Stimulated activated naive CD4-positive, alpha-beta T cell treated with Interleukin-2 at 50 U/mL for 16 hours (primary cell): Measurements from ENCODE around the gene PDE8B.
"Not testable (repeated sequence)": the region's sequence is repeated elsewhere in the genome, so short reads cannot be mapped to it uniquely, and the experiment has no call there.

Experiments
- DNase-seq: peaks from one replicate; lab custom pipeline; 2025; lab: John Stamatoyannopoulos, UW

The PDE8B gene

DNA sequence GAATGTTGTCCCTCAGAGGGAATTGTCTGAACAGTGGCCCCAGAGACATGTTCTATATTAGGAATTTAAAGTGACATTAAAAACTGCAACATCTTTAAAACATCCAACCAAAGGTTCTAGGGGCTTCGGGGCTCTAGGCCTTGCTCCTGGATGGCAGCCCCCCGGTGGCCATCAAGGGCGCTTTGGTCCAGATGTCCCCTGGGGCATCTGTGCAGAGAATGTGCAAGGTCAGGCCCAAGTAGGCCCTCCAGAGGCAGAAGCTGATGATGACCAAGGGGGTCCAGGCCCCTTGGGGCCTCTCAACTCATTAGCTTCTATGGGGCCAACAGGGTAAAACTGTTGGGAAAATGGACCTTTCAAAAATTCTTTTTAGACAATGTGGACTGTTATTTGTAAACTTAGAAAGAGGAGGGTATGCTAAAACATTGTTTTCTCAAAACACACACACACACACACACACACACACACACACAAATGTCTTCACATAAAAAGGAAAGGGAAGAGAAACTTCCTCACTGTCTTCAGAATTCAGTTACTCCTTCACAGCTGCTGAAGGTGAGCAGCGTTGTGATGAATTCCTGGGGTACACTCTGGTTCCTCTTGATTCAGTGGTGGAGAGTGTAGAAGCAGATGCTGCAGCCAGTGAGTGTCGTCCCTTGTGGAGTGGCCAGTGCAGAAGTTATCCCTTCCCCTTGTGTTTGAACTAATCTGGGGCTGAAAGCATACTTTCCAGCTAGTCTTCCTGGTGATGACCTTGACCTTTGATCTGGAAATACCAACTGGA lies 156.4 kb downstream of the PDE8B start:
- DNase-seq, result no peak

- no peak for DNase-seq
Observed at GRCh38 chr5:77367741-77368140, 157.3 kb downstream of the PDE8B start.

DNA sequence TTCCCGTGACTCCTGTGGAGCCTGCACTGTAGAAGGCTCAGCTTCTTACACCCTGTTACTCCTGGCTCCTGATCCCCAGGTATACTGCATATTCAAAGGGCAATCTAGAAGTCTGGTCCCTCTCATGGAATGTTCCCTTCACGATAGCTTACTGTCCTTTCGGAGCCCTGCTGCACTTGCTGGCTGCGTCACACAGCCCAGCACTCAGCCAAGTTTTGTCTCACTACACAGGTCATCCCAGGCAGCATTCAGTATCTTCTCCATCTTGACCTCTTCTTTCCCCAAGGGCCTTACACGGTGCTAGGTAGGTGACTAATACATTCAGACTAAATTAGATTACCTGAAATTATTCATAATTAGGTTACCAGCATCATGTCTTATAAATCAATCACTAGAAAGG lies 157.9 kb downstream of the PDE8B start:
- no peak for DNase-seq

- DNase-seq, result no peak
Observed at GRCh38 chr5:77369566-77369965, 159.1 kb downstream of the PDE8B start.

- DNase-seq, result no peak
Observed at GRCh38 chr5:77374686-77375085, 164.2 kb downstream of the PDE8B start.

DNA sequence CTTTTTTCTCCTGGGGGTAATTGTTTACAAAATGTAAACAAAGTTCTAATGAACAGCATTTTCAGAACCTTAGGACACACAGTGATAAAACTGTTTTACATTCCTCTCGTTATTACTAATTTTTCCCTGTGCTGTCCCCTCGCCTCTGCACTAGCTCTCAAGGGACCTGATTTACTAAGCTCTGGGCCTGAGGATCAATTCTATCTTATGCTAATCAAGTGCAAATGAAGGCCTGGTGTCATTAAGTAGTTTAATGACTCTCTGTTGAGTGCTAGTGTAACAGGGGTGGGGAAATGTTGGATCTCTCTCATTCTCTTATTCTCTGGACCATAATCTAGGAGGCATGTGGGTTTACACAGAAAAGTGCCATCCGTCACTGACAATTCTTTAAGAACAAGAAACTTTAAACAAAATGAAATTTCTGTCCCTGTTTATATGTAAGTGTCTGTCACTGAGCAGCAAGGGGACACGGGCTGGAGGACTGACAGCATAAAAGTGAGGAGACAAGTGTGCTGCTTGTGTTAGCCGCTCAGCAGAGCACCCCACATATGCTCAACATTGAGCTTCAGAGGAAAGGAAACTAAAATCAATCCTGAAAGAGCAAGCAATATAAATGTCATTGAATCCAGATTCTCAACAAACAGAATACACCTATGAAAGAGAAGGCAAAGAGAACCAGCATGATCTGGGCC lies 166.3 kb downstream of the PDE8B start:
- no peak for DNase-seq

- DNase-seq, result peak; percentile 44
Observed at GRCh38 chr5:77379558-77380061, 169.1 kb downstream of the PDE8B start.

DNA sequence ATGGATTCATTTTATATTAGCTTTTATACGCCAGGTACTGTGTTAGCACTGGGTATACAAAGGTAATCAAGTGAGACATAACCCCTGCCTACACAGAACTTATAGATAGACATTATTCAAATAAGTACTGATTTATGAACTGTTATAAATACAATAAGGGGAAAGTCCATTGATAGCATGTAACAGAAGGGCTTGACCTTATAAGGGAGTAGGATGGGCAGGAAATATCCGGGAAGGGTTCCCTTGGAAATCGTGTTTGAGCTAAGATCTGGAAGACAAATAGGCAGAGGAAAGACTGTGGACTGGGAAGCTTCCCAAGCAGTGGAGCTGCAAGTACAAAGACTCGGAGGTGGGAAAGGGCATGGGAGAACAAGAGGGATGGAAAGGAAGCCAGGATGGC lies 170.2 kb downstream of the PDE8B start:
- DNase-seq, result no peak

DNA sequence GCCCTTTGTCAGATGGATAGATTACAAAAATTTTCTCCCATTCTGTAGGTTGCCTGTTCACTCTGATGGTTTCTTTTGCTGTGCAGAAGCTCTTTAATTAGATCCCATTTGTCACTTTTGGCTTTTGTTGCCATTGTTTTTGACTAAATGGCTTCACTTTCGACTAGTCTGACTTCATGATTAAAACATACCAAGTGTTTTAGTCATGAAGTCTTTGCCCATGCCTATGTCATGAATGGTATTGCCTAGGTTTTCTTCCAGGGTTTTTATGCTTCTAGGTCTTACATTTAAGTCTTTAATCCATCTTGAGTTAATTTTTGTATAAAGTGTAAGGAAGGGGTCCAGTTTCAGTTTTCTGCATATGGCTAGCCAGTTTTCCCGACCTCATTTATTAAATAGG lies 172.9 kb downstream of the PDE8B start:
- DNase-seq, result not testable (repeated sequence)

DNA sequence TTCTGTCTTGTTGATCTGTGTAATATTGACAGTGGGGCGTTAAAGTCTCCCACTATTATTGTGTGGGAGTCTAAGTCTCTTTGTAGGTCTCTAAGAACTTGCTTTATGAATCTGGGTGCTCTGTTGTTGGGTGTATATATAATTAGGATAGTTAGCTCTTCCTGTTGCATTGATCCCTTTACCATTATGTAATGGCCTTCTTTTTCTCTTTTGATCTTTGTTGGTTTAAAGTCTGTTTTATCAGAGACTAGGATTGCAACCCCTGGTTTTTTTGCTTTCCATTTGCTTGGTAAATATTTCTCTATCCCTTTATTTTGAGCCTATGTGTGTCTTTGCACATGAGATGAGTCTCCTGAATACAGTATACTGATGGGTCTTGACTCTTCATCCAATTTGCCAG lies 175.9 kb downstream of the PDE8B start:
- DNase-seq, result not testable (repeated sequence)

DNA sequence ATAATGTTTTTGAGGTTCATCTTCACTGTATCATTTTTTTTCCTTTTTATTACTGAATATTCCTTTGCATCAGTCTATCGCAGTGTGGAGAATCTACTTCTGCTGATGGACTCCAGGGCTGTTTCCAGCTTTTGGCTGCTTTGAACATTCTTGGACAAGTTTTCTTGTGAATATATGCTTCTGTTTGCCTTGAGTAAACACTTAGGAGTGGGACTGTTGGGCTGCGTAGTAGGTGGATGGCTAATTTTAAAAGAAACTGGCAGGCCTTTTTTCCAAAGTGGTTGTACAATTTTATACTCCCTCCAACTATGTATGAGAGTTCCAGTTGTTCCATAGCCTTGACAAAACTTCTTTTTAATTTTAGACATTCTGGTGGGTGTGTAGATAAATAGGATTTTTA lies 179.3 kb downstream of the PDE8B start:
- no peak for DNase-seq

GRCh38 chr5:77390221-77390620 lies 179.7 kb downstream of the PDE8B start:
- DNase-seq, result no peak

DNA sequence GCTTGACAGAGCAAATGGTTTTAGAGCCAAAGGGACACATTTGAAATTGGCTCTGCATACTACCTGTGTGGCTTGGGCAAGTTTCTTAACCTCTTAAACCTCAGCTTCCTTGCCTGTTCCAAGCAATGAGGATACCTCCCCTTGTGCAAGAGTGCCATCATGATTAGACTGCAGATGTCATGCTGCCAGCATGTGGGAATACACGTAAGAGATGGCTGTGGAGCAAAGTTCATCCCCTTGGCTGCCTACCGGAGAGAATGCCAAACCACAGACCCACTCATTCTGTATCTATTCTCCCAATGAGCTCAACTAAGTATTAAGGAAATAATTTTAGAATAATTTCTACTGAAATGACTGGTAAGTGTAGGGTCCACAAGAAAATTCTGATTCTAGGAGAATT lies 180.3 kb downstream of the PDE8B start:
- no peak for DNase-seq

GRCh38 chr5:77391240-77391765 lies 180.8 kb downstream of the PDE8B start:
- DNase-seq, result no peak

DNA sequence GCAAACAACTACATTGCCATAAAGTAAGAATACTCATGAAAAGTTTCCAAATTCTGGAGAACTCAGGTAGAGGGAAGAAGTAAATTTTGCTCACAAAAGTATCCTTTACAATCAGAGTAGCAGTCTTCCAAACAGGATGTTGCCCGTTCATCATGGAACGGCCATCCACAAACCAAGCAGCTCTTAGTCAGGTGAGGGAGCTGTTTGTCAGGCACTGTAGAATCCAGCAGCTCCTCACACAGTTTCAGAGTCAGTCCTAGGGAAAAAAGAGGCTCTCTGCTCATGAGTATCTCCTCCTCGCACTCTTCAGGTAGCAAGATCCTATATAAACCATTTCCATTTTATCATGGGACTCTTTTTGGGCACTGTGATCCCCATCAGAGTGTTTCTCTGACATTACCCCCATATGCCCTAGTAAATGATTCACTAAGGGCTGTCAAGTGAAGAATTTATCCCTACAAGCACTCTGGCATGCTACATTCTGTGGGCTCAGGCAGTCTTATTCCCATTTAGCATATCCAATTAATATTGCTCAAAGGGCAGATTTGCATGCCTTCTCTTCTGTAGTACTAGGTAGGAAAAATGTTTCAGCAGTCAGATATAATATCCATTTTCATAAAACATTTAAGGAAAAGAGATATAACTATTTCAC lies 183.7 kb downstream of the PDE8B start:
- DNase-seq, result no peak

DNA sequence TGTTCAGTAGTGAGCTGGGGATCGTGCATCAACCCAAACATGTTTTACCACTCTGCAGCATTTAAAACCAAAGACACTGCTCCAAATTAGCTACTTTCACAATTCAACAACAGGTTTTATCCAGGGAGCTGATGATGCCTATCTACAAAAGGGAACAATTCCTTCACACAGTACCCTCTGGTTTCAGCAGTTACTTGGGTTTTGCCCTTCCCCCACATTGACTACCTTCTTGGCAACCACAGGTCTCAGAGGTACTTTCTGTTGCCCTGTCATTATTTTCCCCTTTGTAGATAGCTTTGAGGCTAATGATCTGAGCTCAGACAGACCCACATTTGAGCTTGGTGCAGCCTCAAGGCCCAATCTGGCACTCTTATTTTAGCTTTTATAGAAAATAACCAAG lies 185.5 kb downstream of the PDE8B start:
- DNase-seq, result no peak

- no peak for DNase-seq
Observed at GRCh38 chr5:77397686-77398292, 187.3 kb downstream of the PDE8B start.

- DNase-seq, result no peak
Observed at GRCh38 chr5:77398458-77398857, 188.0 kb downstream of the PDE8B start.

- DNase-seq, result no peak
Observed at GRCh38 chr5:77398896-77399295, 188.4 kb downstream of the PDE8B start.

DNA sequence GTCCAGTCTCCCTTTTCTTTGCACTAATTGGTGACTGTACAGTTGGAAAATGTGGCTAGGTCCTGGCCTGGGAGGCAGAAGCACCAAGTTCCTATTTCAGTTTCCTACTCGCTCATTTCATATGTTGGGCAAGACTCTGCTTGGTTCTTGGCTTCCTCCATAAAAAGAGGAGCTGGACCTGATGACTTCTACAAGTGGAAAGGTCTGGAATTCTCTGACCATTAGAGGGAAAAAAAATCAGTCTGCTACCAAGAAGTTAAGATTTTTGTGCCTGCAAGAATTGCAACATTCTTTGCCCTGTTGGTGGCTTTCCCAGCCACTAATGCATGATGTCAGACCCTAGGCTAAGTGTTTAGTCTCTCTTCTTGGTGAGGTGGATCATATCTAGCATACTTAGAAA lies 190.2 kb downstream of the PDE8B start:
- no peak for DNase-seq

DNA sequence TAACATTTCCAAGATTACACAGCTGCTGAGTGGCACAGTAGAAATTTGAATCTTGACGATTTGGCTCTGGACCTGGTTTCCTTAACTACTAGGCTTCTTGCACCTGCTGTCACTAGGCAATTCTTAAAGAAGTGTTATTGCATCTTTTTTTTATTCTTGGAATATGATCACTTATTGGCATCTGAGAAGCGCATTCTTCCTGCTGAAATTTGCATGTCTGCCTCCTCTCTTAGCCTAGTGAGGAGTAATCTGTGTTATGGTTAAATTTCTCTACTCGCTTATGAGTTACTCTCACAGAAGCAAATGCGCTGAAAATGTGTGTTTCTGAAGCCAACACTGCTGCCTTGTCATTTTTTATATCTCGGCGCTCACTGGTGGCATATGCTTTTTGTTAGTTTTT lies 192.3 kb downstream of the PDE8B start:
- DNase-seq, result no peak

GRCh38 chr5:77407152-77407551 lies 196.7 kb downstream of the PDE8B start:
- DNase-seq, result no peak
